ENCODE data around the gene TRAP1. TPM values are rescaled to one million over a fixed set of nuclear protein-coding genes. Genes with fewer than 3 reads are reported as not detected.

Gene TRAP1
- total and polyA plus RNA-seq, 11 donors, result 65.4 to 142 (median 110) TPM

DNA sequence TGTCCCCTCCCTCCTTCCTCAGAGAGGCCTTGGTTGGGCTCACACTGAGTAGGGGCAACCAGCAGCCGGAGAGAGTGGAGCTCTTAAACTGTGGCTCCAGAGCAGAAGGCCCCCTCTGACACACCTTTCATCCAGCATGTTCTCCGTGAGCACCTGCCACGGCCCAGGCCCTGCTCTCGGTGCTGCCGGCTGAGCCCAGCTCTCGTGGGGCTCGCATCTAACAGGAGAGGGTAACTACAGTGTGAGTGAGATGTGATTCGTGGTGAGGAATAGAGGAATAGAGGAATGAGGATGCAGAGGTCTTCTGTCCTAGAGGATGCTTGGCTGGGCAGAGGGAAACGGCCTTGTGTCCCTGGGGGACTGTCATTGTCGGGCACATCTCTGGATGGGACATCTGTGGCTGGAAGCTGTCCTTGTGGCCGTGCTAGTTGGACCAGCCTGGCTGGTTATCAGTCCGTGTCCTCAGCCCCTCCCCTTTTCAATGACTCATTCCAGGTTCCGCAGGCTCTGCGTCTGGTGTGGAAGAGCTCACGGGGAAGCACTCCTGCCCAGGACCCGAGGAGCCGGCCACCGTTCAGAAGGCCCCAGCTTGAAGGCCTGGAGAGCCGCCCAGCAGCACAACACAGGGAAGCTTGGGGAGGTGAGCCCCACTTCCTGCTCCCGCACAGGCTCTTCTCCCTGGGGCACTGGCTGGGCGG lies 74.8 kb downstream of the TRAP1 start:
- no peaks in the 10 kb centered on the region for H3K27me3 ChIP-seq
- no peak overlapping the region for H3K27ac ChIP-seq
- peaks cover 0 to 9% (median 0%) of the 10 kb centered on the region in 12 donors for H3K4me1 ChIP-seq
- intact Hi-C loops (cut with DNase I), result no loop called here
- WGBS, 4 donors, result 54 to 65% (median 62%) methylated on average over 15 to 21 of the region's 21 CpGs
- no peaks in the 10 kb centered on the region for H3K9me3 ChIP-seq
- DNase-seq, result no peak
- TF ChIP-seq POLR2A (IDR thresholded peaks at IDR 0.05) (no peak), CTCF (IDR thresholded peaks at IDR 0.05) (no peak)
- peak; percentile 25 to 73 (median 48) for ATAC-seq
- H3K36me3 ChIP-seq, result peaks cover 0 to 31% (median 0%) of the 10 kb centered on the region in 9 donors
- H3K4me3 ChIP-seq, result no peak overlapping the region

- H3K4me1 ChIP-seq, result peaks cover 0 to 9% (median 2%) of the 10 kb centered on the region in 12 donors
- no peaks in the 10 kb centered on the region for H3K27me3 ChIP-seq
- no peak overlapping the region for H3K27ac ChIP-seq
- H3K36me3 ChIP-seq, result peaks cover 0 to 31% (median 0%) of the 10 kb centered on the region in 9 donors
- no peak for DNase-seq
- TF ChIP-seq POLR2A (IDR thresholded peaks at IDR 0.05), result no peak
- ATAC-seq, result no peak
- H3K9me3 ChIP-seq, result no peaks in the 10 kb centered on the region
- WGBS, 4 donors, result 93 to 95% (median 94%) methylated on average over 9 of the region's 9 CpGs
- intact Hi-C loops (cut with DNase I), result no loop called here
- no peak overlapping the region for H3K4me3 ChIP-seq
Observed at GRCh38 chr16:3641801-3642396, 75.4 kb downstream of the TRAP1 start.

GRCh38 chr16:3640632-3641501 lies 76.5 kb downstream of the TRAP1 start:
- H3K4me3 ChIP-seq, result no peak overlapping the region
- ATAC-seq, result peak in 1 of 4 donors; percentile 16
- 92 to 97% (median 96%) methylated on average over 10 to 17 of the region's 17 CpGs for WGBS, 4 donors

GRCh38 chr16:3640207-3640606 lies 77.1 kb downstream of the TRAP1 start:
- H3K4me1 ChIP-seq, result peaks cover 0 to 11% (median 2%) of the 10 kb centered on the region in 12 donors
- ATAC-seq (no peak), DNase-seq (no peak)
- no peaks in the 10 kb centered on the region for H3K27me3 ChIP-seq
- no peak overlapping the region for H3K4me3 ChIP-seq
- no peak overlapping the region for H3K27ac ChIP-seq
- H3K9me3 ChIP-seq, result no peaks in the 10 kb centered on the region
- WGBS, 4 donors, result 89 to 96% (median 93%) methylated on average over 3 of the region's 3 CpGs
- H3K36me3 ChIP-seq, result peaks cover 0 to 31% (median 0%) of the 10 kb centered on the region in 9 donors
- intact Hi-C loops (cut with DNase I), result no loop called here
- TF ChIP-seq POLR2A (IDR thresholded peaks at IDR 0.05), result no peak
- TF ChIP-seq CTCF (IDR thresholded peaks at IDR 0.05), result no peak

More at GRCh38 chr16:3640632-3641501, 76.5 kb downstream of the TRAP1 start:
- peaks cover 0 to 11% (median 2%) of the 10 kb centered on the region in 12 donors for H3K4me1 ChIP-seq
- H3K27ac ChIP-seq, result no peak overlapping the region
- no peak for TF ChIP-seq CTCF (IDR thresholded peaks at IDR 0.05)
- H3K36me3 ChIP-seq, result peaks cover 0 to 31% (median 0%) of the 10 kb centered on the region in 9 donors
- DNase-seq, result no peak
- intact Hi-C loops (cut with DNase I), result no loop called here
- no peaks in the 10 kb centered on the region for H3K27me3 ChIP-seq
- H3K9me3 ChIP-seq, result no peaks in the 10 kb centered on the region
